ENCODE data around the gene FBXO22. TPM values are rescaled to one million over a fixed set of nuclear protein-coding genes. Genes with fewer than 3 reads are reported as not detected.

The FBXO22 gene
- total and polyA plus RNA-seq, 2 of the 13 experiments (the other 11 are each of a cell fraction or from before 2014, with no cell fraction given), result 45.7 to 112 TPM

DNA sequence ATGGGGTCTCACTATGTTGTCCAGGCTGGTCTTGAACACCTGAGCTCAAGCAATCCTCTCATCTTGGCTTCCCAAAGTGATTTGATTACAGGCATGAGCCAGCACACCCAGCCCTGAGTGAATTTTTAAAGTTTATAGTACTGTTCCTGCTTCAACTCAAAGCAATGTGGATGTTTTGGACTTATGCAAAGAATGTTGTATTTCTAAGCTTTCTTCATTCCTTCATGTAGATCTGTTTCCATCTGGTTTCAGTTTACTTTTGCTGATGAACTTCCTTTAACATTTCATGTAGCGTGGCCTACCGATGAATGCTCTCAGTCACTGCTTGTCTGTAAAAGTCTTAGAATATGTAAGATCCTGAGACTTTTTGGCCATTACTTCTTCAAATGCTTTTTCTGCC is 85.4 kb downstream of the FBXO22 start:
- H3K9ac ChIP-seq (ENCODE audit: insufficient read depth, low read depth, low read length), result no peak overlapping the region
- no peak overlapping the region for H3K4me2 ChIP-seq (ENCODE audit: low read depth, low read length)
- no peaks in the 10 kb centered on the region for H3K36me3 ChIP-seq (replicated peaks in 1 of 2; ENCODE audit: control insufficient read depth in 1 of 2, insufficient read depth in 2 of 2, low read length in 2 of 2)
- POLR2A ChIA-PET, result no interaction called here
- H2AFZ ChIP-seq (ENCODE audit: low read length), result no peak overlapping the region
- intact Hi-C loops (cut with micrococcal nuclease; ENCODE audit: unreplicated experiment) (no loop called here), in situ Hi-C loops (cut with HindIII; ENCODE audit: extremely low pct_ligation_motif_present, low pct_unique_long_range_greater_than_20kb) (no loop called here)
- no peak overlapping the region for H3K27ac ChIP-seq (ENCODE audit: extremely low read length, insufficient read depth, low read length)
- no TSS peak for BruUV-seq (replicated peaks)
- H3K27me3 ChIP-seq (ENCODE audit: control insufficient read depth in 1 of 2, insufficient read depth in 2 of 2, low read length in 2 of 2), result no peaks in the 10 kb centered on the region
- ATAC-seq (no peak), DNase-seq (ENCODE audit: low spot score) (no peak), FAIRE-seq (no peak)
- no peaks in the 10 kb centered on the region for H4K20me1 ChIP-seq (ENCODE audit: insufficient read depth, low read length)
- H3K4me1 ChIP-seq (ENCODE audit: insufficient read depth, low read length), result no peaks in the 10 kb centered on the region
- no peak overlapping the region for H3K4me3 ChIP-seq (replicated peaks in 1 of 3; ENCODE audit: insufficient read depth in 1 of 3, low read depth in 2 of 3, low read length in 3 of 3)
- CTCF ChIA-PET (ENCODE audit: low intra/inter-chr PET ratio, low total read pairs), result no interaction called here
- no peaks in the 10 kb centered on the region for H3K79me2 ChIP-seq (ENCODE audit: insufficient read depth, low read length)
- TF ChIP-seq ZNF556 (CRISPR knock-in tag; IDR thresholded peaks at IDR 0.05; ENCODE audit: borderline replicate concordance), result no peak
- TF ChIP-seq KLF16 (CRISPR knock-in tag; IDR thresholded peaks at IDR 0.05), result no peak
- TF ChIP-seq MED1 (CRISPR knock-in tag; IDR thresholded peaks at IDR 0.05), result no peak
- no peak for TF ChIP-seq SAP130 (CRISPR knock-in tag; IDR thresholded peaks at IDR 0.05; ENCODE audit: low read depth)
- no peak for TF ChIP-seq MYNN (CRISPR knock-in tag; IDR thresholded peaks at IDR 0.05; ENCODE audit: low read depth)
- TF ChIP-seq, protein P1, sequence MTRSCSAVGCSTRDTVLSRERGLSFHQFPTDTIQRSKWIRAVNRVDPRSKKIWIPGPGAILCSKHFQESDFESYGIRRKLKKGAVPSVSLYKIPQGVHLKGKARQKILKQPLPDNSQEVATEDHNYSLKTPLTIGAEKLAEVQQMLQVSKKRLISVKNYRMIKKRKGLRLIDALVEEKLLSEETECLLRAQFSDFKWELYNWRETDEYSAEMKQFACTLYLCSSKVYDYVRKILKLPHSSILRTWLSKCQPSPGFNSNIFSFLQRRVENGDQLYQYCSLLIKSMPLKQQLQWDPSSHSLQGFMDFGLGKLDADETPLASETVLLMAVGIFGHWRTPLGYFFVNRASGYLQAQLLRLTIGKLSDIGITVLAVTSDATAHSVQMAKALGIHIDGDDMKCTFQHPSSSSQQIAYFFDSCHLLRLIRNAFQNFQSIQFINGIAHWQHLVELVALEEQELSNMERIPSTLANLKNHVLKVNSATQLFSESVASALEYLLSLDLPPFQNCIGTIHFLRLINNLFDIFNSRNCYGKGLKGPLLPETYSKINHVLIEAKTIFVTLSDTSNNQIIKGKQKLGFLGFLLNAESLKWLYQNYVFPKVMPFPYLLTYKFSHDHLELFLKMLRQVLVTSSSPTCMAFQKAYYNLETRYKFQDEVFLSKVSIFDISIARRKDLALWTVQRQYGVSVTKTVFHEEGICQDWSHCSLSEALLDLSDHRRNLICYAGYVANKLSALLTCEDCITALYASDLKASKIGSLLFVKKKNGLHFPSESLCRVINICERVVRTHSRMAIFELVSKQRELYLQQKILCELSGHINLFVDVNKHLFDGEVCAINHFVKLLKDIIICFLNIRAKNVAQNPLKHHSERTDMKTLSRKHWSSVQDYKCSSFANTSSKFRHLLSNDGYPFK (CRISPR knock-in tag; IDR thresholded peaks at IDR 0.05; ENCODE audit: borderline replicate concordance), result no peak
- TF ChIP-seq EED (CRISPR knock-in tag; IDR thresholded peaks at IDR 0.05), result no peak
- no peak for TF ChIP-seq PCBP2 (optimal IDR thresholded peaks at IDR 0.05; ENCODE audit: low read depth, low read length, poor library complexity, severe bottlenecking)
- TF ChIP-seq DNMT1 (CRISPR knock-in tag; IDR thresholded peaks at IDR 0.05), result no peak
- H3K9me3 ChIP-seq (ENCODE audit: low read length), result no peaks in the 10 kb centered on the region
- 82% methylated on average over 2 of the region's 2 CpGs for WGBS (ENCODE audit: low lambda C conversion rate)

Data from HepG2 (cell line).